Stimulated activated CD4-positive, alpha-beta T cell treated with anti-CD3 and anti-CD28 coated beads, Interleukin-1b, Interleukin-23, amount 100 ng/mL, for 4 hours (primary cell): Measurements from ENCODE around the gene MKNK1.

ENCODE experiments used
- DNase-seq, 2 donors: peaks; one replicate each; pipeline ENCODE4 v3.0.0-alpha.2; 2020; ENCODE audit warnings: low read depth in 2 of 2

The MKNK1 gene

GRCh38 chr1:46522184-46522968 is 81.7 kb downstream of the MKNK1 start:
- DNase-seq: no peak

GRCh38 chr1:46521414-46521813 is 82.7 kb downstream of the MKNK1 start:
- DNase-seq: no peak

DNA sequence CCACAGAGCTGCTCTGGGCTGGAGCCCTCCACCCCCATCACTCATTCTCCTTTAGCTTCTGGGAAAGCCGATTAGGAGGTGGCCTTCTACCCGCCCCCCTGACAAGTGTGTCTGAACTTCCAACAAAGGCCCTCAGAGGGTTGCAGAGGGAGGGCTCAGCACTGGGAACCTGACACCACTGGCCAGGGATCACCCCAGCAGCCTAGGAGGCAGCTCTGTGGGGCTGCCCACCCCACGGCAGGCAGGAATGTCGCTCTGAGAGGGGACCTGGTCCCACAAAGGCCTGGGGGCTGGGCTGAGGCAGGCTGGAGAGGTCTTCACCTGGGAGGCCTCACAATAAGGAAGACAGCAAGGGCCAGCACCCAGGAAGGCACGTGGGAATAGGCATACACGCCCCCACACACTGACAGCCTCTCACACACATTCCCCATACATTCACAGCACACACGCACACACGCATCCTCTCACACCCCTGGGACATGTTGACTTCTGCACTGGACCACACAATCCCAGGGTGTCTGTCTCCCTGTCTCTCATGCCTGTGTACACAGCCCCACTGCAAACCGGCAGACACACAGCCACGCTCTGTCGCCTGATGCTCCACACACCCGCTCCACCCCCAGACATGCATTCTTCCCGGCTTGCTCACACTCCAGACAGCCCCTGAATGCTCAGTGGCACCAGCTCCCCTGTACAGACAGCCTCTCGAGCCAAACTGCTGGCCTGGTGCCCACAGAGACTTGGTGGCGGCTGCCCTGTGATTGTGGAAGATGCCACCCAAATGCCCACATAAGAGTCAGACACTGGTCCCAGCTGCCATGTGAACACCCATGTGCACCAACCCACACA is 83.8 kb downstream of the MKNK1 start:
- no peak for DNase-seq

DNA sequence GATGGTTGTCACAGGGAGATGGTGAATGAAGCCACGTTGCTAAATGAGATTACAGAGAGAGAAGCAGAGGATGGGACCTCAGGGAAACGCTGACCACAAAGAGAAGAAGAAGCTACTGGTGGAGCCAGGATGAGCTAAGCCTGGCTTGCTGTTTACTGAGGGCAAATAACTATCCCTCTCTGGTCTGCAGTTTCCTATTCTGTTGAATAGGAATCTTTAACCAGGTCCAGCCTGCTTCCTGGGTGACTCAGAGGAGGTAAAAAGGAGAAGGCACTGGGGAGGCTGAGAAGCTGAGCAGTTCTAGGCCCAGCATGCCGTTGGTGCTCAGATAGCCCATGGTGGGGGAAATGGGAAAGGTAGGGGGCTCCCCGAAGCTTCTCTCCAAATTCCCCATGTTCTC is 84.9 kb downstream of the MKNK1 start:
- no peak for DNase-seq

DNA sequence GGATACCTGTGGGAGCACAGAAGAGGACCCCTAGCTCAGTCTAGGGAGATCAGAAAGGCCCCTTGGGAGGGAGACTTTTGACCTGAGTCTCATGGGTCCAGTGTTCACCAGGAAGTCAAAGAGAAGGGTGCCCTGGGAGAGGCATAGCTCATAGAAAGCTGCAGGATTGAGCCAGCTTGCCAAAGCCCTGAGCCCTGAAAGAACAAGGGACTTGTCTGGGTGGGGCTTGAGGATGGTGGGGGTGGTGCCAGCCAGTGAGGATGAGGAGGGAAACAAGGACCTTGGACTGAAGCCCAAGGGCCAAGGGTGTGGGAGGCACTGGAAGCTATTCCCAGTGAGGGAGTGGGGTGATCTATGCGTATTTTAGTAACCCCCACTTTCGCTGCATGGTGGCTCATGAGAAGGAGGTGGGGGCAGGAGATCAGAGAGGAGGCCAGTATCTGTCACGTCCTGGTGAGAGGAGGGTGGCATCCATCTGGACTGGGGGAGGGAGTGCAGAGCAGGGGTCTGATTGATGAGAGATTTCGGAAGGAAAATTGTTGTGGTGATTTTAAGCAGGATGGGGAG is 86.1 kb downstream of the MKNK1 start:
- no peak for DNase-seq

GRCh38 chr1:46517010-46517600 is 87.0 kb downstream of the MKNK1 start:
- no peak for DNase-seq

- DNase-seq: no peak
Measured at GRCh38 chr1:46516200-46516950, 87.7 kb downstream of the MKNK1 start.

- DNase-seq: no peak
Measured at GRCh38 chr1:46515576-46515975, 88.5 kb downstream of the MKNK1 start.

DNA sequence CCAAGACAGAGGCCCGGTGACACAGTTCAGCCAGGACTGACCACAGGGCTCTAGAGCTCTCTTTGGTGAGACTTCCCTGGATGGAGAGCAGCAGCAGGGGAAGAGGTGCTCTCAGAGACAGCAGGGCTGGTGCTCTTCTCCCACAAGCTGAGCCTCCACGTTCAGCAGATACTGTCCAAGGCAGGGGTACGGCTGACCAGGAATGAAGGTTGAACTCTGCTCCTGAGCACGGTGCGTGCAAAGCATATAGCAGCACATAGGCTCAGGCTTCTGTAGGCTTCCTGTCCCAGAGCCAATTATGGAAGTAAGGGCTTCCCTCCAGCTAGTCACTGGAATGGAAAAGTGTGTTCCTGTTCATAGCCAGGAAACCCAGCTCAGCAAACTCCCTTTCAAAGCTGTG is 90.5 kb downstream of the MKNK1 start:
- no peak for DNase-seq

GRCh38 chr1:46512792-46513190 is 91.3 kb downstream of the MKNK1 start:
- no peak for DNase-seq

GRCh38 chr1:46512135-46512791 is 91.8 kb downstream of the MKNK1 start:
- no peak for DNase-seq

GRCh38 chr1:46510998-46511365 is 93.1 kb downstream of the MKNK1 start:
- DNase-seq: no peak

- no peak for DNase-seq
Measured at GRCh38 chr1:46510341-46510997, 93.6 kb downstream of the MKNK1 start.

- no peak for DNase-seq
Measured at GRCh38 chr1:46508757-46509156, 95.3 kb downstream of the MKNK1 start.
